ENCODE measurements around the gene SRGAP1.

The SRGAP1 gene

GRCh38 chr12:63846238-63846967 lies 1.9 kb downstream of the SRGAP1 start:
- TF ChIP-seq POLR2AphosphoS5 (IDR thresholded peaks at IDR 0.05; ENCODE audit: low read depth) (no peak), CTCF (IDR thresholded peaks at IDR 0.05; ENCODE audit: insufficient read depth, low read length) (no peak)
- DNase-seq (ENCODE audit: low read depth in 1 of 2, low spot score in 1 of 2) = no peak
- H3K27ac ChIP-seq (replicated peaks) = no peak overlapping the region
- no peak overlapping the region for H3K4me3 ChIP-seq (replicated peaks; ENCODE audit: insufficient read depth, low read length)
- no peaks in the 10 kb centered on the region for H3K27me3 ChIP-seq (ENCODE audit: insufficient read depth, poor library complexity, severe bottlenecking)

GRCh38 chr12:63848450-63848849 lies 4.0 kb downstream of the SRGAP1 start:
- Histone ChIP-seq H3K27me3 (ENCODE audit: insufficient read depth, poor library complexity, severe bottlenecking) (no peaks in the 10 kb centered on the region), H3K4me3 (replicated peaks; ENCODE audit: insufficient read depth, low read length) (no peak overlapping the region), H3K27ac (replicated peaks) (no peak overlapping the region)
- DNase-seq (ENCODE audit: low read depth in 1 of 2, low spot score in 1 of 2) = no peak
- TF ChIP-seq REST (IDR thresholded peaks at IDR 0.05; ENCODE audit: insufficient replicate concordance, low read depth) (no peak), POLR2AphosphoS5 (IDR thresholded peaks at IDR 0.05; ENCODE audit: low read depth) (no peak), CTCF (IDR thresholded peaks at IDR 0.05; ENCODE audit: insufficient read depth, low read length) (no peak), GABPA (IDR thresholded peaks at IDR 0.05; ENCODE audit: low read depth) (no peak), SPI1 (IDR thresholded peaks at IDR 0.05; ENCODE audit: borderline replicate concordance, low read depth) (no peak)

GRCh38 chr12:63849106-63849620 lies 4.7 kb downstream of the SRGAP1 start:
- no peak overlapping the region for H3K4me3 ChIP-seq (replicated peaks; ENCODE audit: insufficient read depth, low read length)
- no peak overlapping the region for H3K27ac ChIP-seq (replicated peaks)
- H3K27me3 ChIP-seq (ENCODE audit: insufficient read depth, poor library complexity, severe bottlenecking) = no peaks in the 10 kb centered on the region
- DNase-seq (ENCODE audit: low read depth in 1 of 2, low spot score in 1 of 2) = no peak
- TF ChIP-seq REST (IDR thresholded peaks at IDR 0.05; ENCODE audit: insufficient replicate concordance, low read depth) (no peak), SPI1 (IDR thresholded peaks at IDR 0.05; ENCODE audit: borderline replicate concordance, low read depth) (no peak), CTCF (IDR thresholded peaks at IDR 0.05; ENCODE audit: insufficient read depth, low read length) (no peak), POLR2AphosphoS5 (IDR thresholded peaks at IDR 0.05; ENCODE audit: low read depth) (no peak), GABPA (IDR thresholded peaks at IDR 0.05; ENCODE audit: low read depth) (no peak)

- Histone ChIP-seq H3K27me3 (ENCODE audit: insufficient read depth, poor library complexity, severe bottlenecking) (no peaks in the 10 kb centered on the region), H3K27ac (replicated peaks) (no peak overlapping the region), H3K4me3 (replicated peaks; ENCODE audit: insufficient read depth, low read length) (no peak overlapping the region)
- no peak for TF ChIP-seq CTCF (IDR thresholded peaks at IDR 0.05; ENCODE audit: insufficient read depth, low read length)
- no peak for DNase-seq (ENCODE audit: low read depth in 1 of 2, low spot score in 1 of 2)
These were observed 5.1 kb downstream of the SRGAP1 start for GRCh38 chr12:63849641-63850040.

Measured in HL-60 (cell line).